Measurements from ENCODE around the gene PPA2.

The PPA2 gene

DNA sequence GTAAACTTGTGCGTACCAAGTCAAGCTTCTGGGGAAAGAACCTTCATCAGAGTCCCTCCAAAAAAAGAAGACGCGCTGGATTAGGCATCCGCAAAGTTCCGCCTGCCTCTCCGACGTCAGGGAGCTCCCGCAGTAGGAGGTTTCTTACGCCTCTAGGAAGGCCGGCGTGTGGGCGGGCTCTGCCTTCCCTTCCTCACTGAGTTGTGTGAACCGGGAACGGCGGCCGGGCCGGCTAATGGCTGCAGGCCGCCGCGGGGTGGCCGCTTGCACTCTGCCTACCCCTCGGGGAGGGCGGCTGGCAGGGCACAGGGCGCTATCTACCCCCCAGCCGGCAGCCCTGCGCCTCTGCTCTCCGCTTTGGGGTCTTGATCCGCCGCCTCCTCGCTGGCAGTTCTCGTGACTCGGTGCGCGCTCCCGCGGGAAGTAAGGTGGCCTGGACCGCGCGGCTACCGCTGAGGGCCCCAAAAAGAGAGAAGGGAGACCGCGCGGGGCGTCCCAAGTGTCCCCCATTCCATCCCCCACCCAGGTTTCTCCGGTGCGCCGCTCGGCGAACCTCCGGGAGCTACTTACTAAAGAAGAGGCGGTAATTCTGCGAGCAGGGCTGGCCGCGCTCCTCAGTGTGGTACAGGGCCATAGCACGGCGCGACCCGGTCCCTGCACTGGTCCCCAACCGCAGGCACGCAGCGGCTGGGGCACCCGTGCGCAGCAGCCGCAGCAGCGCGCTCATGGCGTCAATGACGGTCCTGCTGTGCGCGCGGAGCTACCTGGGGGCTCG is at the start of gene PPA2:
Gene PPA2, minus strand, starts transcription at position 739 of the 775 bp plus-strand sequence. Its CDS starts 12 bp downstream, at position 727.
- peak within 1 kb of the TSS; percentile 74 for H3K4me3 ChIP-seq (ENCODE audit: low read length)
- H3K4me1 ChIP-seq (ENCODE audit: control insufficient read depth, low read depth, low read length): peaks cover 11% of the 10 kb centered on the region
- H3K9me3 ChIP-seq (ENCODE audit: control insufficient read depth, low read depth, low read length): no peaks in the 10 kb centered on the region
- H3K36me3 ChIP-seq (ENCODE audit: control insufficient read depth, low read depth, low read length): no peaks in the 10 kb centered on the region
- H3K27me3 ChIP-seq (ENCODE audit: control insufficient read depth, insufficient read depth, low read length): peaks cover 24% of the 10 kb centered on the region
- peak within 1 kb of the TSS; percentile 60 for H3K27ac ChIP-seq (ENCODE audit: low read length)
- peak within 1 kb of the TSS; percentile 92 for H3K9ac ChIP-seq (ENCODE audit: low read length)

DNA sequence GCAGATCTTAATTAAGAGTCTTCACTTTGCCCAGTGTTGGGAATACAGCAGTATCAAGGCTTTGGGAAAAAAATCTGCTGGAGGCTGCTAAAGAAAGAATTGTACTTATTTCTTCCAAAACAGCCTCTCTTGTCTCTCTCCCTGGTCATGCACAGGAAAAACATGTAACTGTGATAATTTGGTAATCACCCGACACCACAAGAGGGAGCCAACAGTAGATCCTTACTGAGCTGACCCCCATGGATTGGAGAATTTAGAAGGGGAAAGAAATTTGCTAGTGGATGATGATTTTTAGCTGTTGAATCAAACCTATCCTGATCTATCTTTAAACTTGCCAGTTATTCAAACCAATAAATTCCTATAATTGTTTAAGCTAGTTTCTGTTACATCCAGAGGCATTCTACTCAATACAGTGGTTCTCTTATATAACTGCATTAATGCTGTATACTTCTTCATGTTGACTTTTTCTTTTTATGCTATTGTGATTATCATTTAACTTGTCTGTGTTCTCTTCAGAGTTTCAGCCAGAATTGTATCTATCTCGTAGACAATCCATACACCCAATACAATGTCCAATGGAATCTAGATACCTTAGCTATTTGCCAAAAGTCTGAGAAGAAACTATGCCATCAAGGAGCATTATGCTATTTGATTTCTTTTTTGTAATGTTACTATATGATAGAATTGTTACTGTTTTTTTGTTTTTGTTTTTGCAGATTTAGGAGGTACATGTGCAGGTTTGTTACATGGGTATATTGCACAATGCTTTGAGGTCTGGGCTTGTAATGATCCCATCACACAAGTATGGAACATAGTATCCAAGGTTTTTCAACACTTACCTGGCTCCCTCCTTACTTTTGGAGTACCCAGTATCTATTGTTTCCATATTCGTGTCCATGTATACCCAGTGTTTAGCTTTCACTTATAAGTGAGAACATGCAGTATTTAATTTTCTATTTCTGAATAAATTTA is 47.2 kb upstream of the PPA2 start:
- no peaks in the 10 kb centered on the region for H3K27me3 ChIP-seq (ENCODE audit: control insufficient read depth, insufficient read depth, low read length)
- no peak overlapping the region for H3K9ac ChIP-seq (ENCODE audit: low read length)
- no peak overlapping the region for H3K4me3 ChIP-seq (ENCODE audit: low read length)
- H3K9me3 ChIP-seq (ENCODE audit: control insufficient read depth, low read depth, low read length): no peaks in the 10 kb centered on the region
- no peaks in the 10 kb centered on the region for H3K36me3 ChIP-seq (ENCODE audit: control insufficient read depth, low read depth, low read length)
- H3K27ac ChIP-seq (ENCODE audit: low read length): no peak overlapping the region
- no peaks in the 10 kb centered on the region for H3K4me1 ChIP-seq (ENCODE audit: control insufficient read depth, low read depth, low read length)

DNA sequence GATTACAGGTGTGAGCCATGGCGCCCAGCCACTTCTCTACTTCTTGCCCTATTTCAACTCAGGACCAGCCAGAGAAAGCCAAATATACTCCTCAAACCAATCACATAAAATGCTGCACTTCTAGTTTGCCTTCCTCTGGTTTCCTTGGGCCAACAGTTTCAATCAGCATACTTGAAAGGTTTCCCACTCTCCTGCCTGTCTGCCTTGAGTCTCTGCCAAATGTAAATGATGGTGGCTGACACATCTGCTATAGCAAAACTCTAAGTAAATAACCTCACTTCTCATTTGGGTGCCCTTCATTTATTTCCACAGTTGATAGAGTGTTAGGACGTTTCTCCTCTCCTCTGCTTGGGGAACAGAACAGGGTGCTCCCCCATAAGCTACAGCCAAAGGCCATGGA is 36.4 kb upstream of the PPA2 start:
- no peak overlapping the region for H3K27ac ChIP-seq (ENCODE audit: low read length)
- no peaks in the 10 kb centered on the region for H3K9me3 ChIP-seq (ENCODE audit: control insufficient read depth, low read depth, low read length)
- no peaks in the 10 kb centered on the region for H3K27me3 ChIP-seq (ENCODE audit: control insufficient read depth, insufficient read depth, low read length)
- H3K4me1 ChIP-seq (ENCODE audit: control insufficient read depth, low read depth, low read length): no peaks in the 10 kb centered on the region
- H3K4me3 ChIP-seq (ENCODE audit: low read length): no peak overlapping the region
- no peaks in the 10 kb centered on the region for H3K36me3 ChIP-seq (ENCODE audit: control insufficient read depth, low read depth, low read length)
- no peak overlapping the region for H3K9ac ChIP-seq (ENCODE audit: low read length)

DNA sequence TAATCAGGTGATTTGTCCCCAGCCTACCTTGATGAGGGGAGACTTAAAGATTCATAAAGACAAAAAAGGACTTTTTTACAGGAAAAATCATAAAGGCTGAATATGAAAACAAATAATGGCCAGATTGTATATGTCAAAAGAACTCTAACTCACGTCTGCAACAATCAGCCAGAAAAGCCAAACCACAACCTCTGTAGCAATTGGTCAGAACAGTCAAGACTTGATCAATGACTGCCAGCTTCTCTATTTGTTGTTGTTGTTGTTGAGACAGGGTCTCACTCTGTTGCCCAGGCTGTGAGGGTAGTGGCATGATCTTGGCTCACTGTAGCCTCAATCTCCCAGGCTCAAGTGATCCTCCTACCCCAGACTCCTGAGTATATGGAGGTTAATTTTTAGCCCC is 35.9 kb upstream of the PPA2 start:
- H3K4me1 ChIP-seq (ENCODE audit: control insufficient read depth, low read depth, low read length): no peaks in the 10 kb centered on the region
- no peak overlapping the region for H3K4me3 ChIP-seq (ENCODE audit: low read length)
- H3K9me3 ChIP-seq (ENCODE audit: control insufficient read depth, low read depth, low read length): no peaks in the 10 kb centered on the region

DNA sequence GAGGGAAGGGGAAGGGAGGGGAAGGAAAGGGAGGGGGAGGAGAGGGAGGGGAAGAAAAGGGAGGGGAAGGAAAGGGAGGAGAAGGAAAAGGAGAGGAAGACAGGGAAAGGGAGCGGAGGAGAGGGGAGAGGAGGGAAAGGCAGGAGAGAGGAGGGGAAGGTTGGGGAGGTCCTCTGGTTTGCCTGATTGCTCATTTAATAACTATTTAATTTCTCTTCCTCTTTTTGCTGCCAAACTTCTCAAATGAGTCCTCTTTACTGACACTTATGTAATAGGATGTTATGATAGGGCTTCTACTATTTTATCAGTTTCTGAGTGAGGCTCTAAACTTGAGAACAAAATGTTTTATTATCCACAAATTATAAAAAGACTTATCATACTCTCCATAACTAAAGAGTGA is 35.4 kb upstream of the PPA2 start:
- Histone ChIP-seq H3K36me3 (ENCODE audit: control insufficient read depth, low read depth, low read length) (no peaks in the 10 kb centered on the region), H3K4me3 (ENCODE audit: low read length) (no peak overlapping the region), H3K9me3 (ENCODE audit: control insufficient read depth, low read depth, low read length) (no peaks in the 10 kb centered on the region), H3K27ac (ENCODE audit: low read length) (no peak overlapping the region), H3K4me1 (ENCODE audit: control insufficient read depth, low read depth, low read length) (no peaks in the 10 kb centered on the region), H3K27me3 (ENCODE audit: control insufficient read depth, insufficient read depth, low read length) (no peaks in the 10 kb centered on the region), H3K9ac (ENCODE audit: low read length) (no peak overlapping the region)

More for the DNA sequence above, 35.9 kb upstream of the PPA2 start:
- H3K27me3 ChIP-seq (ENCODE audit: control insufficient read depth, insufficient read depth, low read length): no peaks in the 10 kb centered on the region
- no peaks in the 10 kb centered on the region for H3K36me3 ChIP-seq (ENCODE audit: control insufficient read depth, low read depth, low read length)
- no peak overlapping the region for H3K27ac ChIP-seq (ENCODE audit: low read length)
- no peak overlapping the region for H3K9ac ChIP-seq (ENCODE audit: low read length)

DNA sequence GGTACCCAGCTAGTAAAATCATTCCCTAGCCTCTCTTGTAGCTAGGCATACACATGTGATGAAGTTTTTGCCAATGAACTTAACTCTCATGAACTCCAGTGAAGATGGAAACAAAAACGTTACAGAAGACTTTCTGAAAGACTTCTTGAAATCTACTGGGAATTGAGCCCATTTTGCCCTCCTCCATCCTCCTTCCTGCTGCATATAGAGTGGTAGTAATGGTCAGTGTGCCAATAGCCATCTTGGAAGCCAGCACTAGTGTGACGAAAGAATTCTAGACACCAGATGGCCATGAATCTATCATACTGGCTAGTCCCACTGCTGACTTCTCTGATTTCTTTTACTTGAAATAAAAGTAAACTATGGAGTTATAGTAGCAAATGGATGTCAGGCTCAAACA is 30.9 kb upstream of the PPA2 start:
- Histone ChIP-seq H3K36me3 (ENCODE audit: control insufficient read depth, low read depth, low read length) (no peaks in the 10 kb centered on the region), H3K9ac (ENCODE audit: low read length) (no peak overlapping the region), H3K4me1 (ENCODE audit: control insufficient read depth, low read depth, low read length) (no peaks in the 10 kb centered on the region), H3K4me3 (ENCODE audit: low read length) (no peak overlapping the region), H3K27me3 (ENCODE audit: control insufficient read depth, insufficient read depth, low read length) (no peaks in the 10 kb centered on the region), H3K9me3 (ENCODE audit: control insufficient read depth, low read depth, low read length) (no peaks in the 10 kb centered on the region), H3K27ac (ENCODE audit: low read length) (no peak overlapping the region)

DNA sequence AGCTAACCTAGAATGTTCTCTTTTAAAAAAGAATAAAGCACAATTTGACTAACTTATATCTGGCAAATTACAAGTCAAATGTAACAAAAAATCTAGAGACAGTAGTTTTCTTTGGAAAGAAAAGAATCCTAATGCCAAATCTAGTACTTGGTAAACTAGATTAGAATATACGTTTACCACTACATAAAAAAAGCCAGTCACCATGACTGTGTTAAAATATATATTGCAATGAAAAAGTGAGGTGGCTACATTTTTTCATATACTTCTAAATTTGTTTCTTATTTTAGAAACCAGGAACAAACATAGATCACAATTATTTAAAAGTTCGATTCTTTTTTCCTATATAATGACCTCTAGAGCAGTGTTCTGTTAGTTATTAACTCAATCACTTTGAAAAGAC is 29.6 kb upstream of the PPA2 start:
- Histone ChIP-seq H3K36me3 (ENCODE audit: control insufficient read depth, low read depth, low read length) (no peaks in the 10 kb centered on the region), H3K9ac (ENCODE audit: low read length) (no peak overlapping the region), H3K27ac (ENCODE audit: low read length) (no peak overlapping the region), H3K4me3 (ENCODE audit: low read length) (no peak overlapping the region), H3K4me1 (ENCODE audit: control insufficient read depth, low read depth, low read length) (no peaks in the 10 kb centered on the region), H3K27me3 (ENCODE audit: control insufficient read depth, insufficient read depth, low read length) (no peaks in the 10 kb centered on the region), H3K9me3 (ENCODE audit: control insufficient read depth, low read depth, low read length) (no peaks in the 10 kb centered on the region)

DNA sequence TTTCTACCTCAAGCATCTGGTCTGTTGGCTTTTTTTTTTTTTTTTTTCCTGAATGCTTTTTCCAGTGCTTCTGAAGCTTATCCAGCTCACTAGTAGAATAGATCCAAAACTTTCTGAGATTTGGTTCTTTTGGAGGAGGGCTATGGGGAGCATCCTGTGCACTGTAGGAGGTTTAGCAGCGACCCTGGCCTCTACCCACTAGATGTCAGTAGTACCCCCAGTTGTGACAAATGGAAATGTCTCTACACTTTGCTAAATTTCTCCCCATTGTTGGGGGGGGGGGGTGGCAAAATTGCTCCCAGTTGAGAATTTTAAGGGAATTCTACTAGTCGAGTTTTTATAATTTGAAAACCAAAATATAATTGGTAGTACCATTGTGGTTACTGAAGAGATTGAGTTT is 23.0 kb upstream of the PPA2 start:
- Histone ChIP-seq H3K36me3 (ENCODE audit: control insufficient read depth, low read depth, low read length) (no peaks in the 10 kb centered on the region), H3K4me1 (ENCODE audit: control insufficient read depth, low read depth, low read length) (no peaks in the 10 kb centered on the region), H3K9me3 (ENCODE audit: control insufficient read depth, low read depth, low read length) (no peaks in the 10 kb centered on the region), H3K4me3 (ENCODE audit: low read length) (no peak overlapping the region), H3K9ac (ENCODE audit: low read length) (no peak overlapping the region), H3K27ac (ENCODE audit: low read length) (no peak overlapping the region), H3K27me3 (ENCODE audit: control insufficient read depth, insufficient read depth, low read length) (no peaks in the 10 kb centered on the region)

DNA sequence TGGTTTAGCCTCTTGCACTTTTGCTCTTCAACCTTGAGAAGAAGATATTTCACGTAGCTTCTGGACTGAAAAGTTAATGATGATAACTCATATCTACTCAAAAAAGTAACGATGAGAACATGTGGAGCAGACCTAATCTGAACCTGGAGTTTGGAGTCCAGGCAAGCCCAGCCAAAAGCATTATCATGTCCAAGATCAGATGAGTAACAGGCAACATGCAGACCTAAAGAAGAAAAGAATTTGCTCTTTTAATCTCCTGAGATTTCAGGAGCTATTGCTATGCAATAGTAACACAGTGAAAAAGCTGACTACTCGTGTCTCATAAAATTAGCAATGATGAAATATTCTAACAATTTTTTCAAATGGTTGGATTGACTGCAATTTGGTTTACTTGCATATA is 21.8 kb upstream of the PPA2 start:
- no peak overlapping the region for H3K9ac ChIP-seq (ENCODE audit: low read length)
- no peak overlapping the region for H3K27ac ChIP-seq (ENCODE audit: low read length)
- no peaks in the 10 kb centered on the region for H3K36me3 ChIP-seq (ENCODE audit: control insufficient read depth, low read depth, low read length)
- H3K27me3 ChIP-seq (ENCODE audit: control insufficient read depth, insufficient read depth, low read length): no peaks in the 10 kb centered on the region
- no peak overlapping the region for H3K4me3 ChIP-seq (ENCODE audit: low read length)
- no peaks in the 10 kb centered on the region for H3K4me1 ChIP-seq (ENCODE audit: control insufficient read depth, low read depth, low read length)
- no peaks in the 10 kb centered on the region for H3K9me3 ChIP-seq (ENCODE audit: control insufficient read depth, low read depth, low read length)

DNA sequence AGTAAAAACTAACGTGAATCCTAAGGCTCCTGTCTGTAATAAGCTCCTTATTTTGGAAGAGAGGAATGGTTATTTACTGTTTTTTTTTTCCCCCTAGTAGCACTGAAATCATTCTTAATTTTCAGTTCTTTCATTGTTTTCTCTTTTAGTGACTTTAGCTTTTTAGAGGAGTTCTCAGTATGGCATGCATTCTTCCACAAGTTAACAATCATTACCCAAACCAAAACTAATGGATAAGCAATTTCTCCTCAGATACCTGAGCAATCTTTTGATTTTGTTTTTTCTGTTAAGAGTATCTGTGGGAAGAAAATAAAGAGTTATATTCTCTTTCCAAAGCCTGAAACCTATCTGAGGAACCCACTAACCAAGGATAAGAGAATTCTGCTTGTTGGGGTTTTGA is 16.7 kb upstream of the PPA2 start:
- Histone ChIP-seq H3K27ac (ENCODE audit: low read length) (no peak overlapping the region), H3K36me3 (ENCODE audit: control insufficient read depth, low read depth, low read length) (no peaks in the 10 kb centered on the region), H3K27me3 (ENCODE audit: control insufficient read depth, insufficient read depth, low read length) (no peaks in the 10 kb centered on the region), H3K4me1 (ENCODE audit: control insufficient read depth, low read depth, low read length) (no peaks in the 10 kb centered on the region), H3K4me3 (ENCODE audit: low read length) (no peak overlapping the region), H3K9me3 (ENCODE audit: control insufficient read depth, low read depth, low read length) (no peaks in the 10 kb centered on the region), H3K9ac (ENCODE audit: low read length) (no peak overlapping the region)

DNA sequence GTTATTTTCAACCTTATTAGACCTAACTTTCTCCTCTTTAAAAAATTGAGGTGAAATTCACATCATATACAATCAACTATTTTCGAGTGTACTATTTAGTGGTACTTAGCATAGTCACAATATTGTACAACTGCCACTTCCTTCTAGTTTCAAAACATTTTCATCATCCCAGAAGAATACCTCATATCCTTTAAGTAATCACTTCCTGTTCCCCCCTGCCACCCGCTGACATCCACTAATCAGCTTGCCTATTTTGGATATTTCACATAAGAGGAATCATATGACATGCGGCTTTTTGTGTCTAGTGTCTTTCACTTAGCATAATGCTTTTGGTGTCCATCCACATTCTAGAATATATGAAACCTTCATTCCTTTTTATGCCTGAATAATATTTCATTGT is 10.0 kb upstream of the PPA2 start:
- Histone ChIP-seq H3K4me3 (ENCODE audit: low read length) (no peak overlapping the region), H3K27ac (ENCODE audit: low read length) (no peak overlapping the region), H3K9ac (ENCODE audit: low read length) (no peak overlapping the region), H3K27me3 (ENCODE audit: control insufficient read depth, insufficient read depth, low read length) (no peaks in the 10 kb centered on the region), H3K4me1 (ENCODE audit: control insufficient read depth, low read depth, low read length) (no peaks in the 10 kb centered on the region), H3K36me3 (ENCODE audit: control insufficient read depth, low read depth, low read length) (no peaks in the 10 kb centered on the region), H3K9me3 (ENCODE audit: control insufficient read depth, low read depth, low read length) (no peaks in the 10 kb centered on the region)

Measured in iPS-18a (cell line).